Pancreas (tissue), 10 donors: Measurements from ENCODE around the gene S100A14. TPM values are rescaled to one million over a fixed set of nuclear protein-coding genes. Genes with fewer than 3 reads are reported as not detected.
"Not testable (repeated sequence)": the region's sequence is repeated elsewhere in the genome, so short reads cannot be mapped to it uniquely, and the experiment has no call there.

Experiments
- ATAC-seq, 4 donors: fragments of 200-7000 bp; cut with Tn5 transposase; one replicate each; pipeline versions ENCODE4 v1.8.0 to v1.9.1; 2020; ENCODE audit warnings: mild to moderate bottlenecking in 4 of 4, moderate library complexity in 4 of 4
- DNase-seq, 6 donors: peaks; one replicate each; pipeline ENCODE4 v3.0.0-alpha.2; 2020
- FAIRE-seq: peaks from 2 replicates; lab custom pipeline; 2012; peaks lifted over from hg19 to GRCh38; lab: Jason Lieb, UNC
- H3K27ac ChIP-seq, 4 donors: fragments of 200-600 bp; sonication (generic); 1 replicate in 3 of 4; 2 replicates in 1 of 4; pipeline versions ENCODE4 v1.5.0 to v1.8.0; 2020
- H3K27me3 ChIP-seq, 4 donors: fragments of 200-600 bp; one replicate each; pipeline ENCODE4 v1.8.0; 2021
- H3K36me3 ChIP-seq, 3 donors: fragments of 200-600 bp; sonication (generic) in 1 of 3; one replicate each; pipeline versions ENCODE4 v1.5.0 to v1.8.0; 2020 to 2021
- H3K4me1 ChIP-seq, 3 donors: fragments of 200-600 bp; one replicate each; pipeline ENCODE4 v1.8.0; 2021
- H3K4me3 ChIP-seq, 4 donors: fragments of 200-600 bp; sonication (generic) in 2 of 4; one replicate each; pipeline versions ENCODE4 v1.5.0 to v1.8.0; 2020 to 2021
- H3K9me3 ChIP-seq, 4 donors: fragments of 200-600 bp; one replicate each; pipeline ENCODE4 v1.8.0; 2021
- WGBS, 2 donors: extraction: QIAGEN DNeasy Blood & Tissue Kit; methylation state at CpG; one replicate each; pipeline ENCODE4 v1.1.7; 2013; 5-methylcytosine and 5-hydroxymethylcytosine counted together
- intact Hi-C, 3 donors: fragments of 100-400 bp; cut with DNase I; formaldehyde crosslinking; loops; one replicate each; pipeline versions ENCODE4 v1.11.1 to v1.14.2; 2022
- polyA plus RNA-seq, 2 donors: library from polyadenylated mRNA; stranded (reverse); fragments of 200-250 nt; gene quantifications; one replicate each; pipeline ENCODE4 v1.2.3, GENCODE V29; 2013
- total RNA-seq, 6 donors: library from RNA; stranded (reverse); fragmentation: NEBNext Ultra II Directional in 4 of 6; extraction: Animal tissue kit (Norgen Biotek cat#: 25700) in 4 of 6; gene quantifications; one replicate each; pipeline versions ENCODE4 v1.2.1 to v1.2.4, GENCODE V29; 2021 to 2023
- TF ChIP-seq, protein P1 (sequence below), 4 donors: fragments of 200-600 bp; sonication (generic) in 3 of 4; IDR thresholded peaks; one replicate each; pipeline versions ENCODE4 v1.5.0 to v1.8.0; 2021; ENCODE audit warnings: antibody characterized with exemption in 4 of 4
- donor health status: healthy with polysubstance abuse.
- donor health status: DM: no; HTN: no; CAD: no; lungs with moderate emphysema.
- donor health status: DM: no; HTN: no; CAD: no.
- donor health status: control.
- donor health status: control.
- donor health status: Bipolar disorder and iron deficiency.
- donor health status: DM: yes; HTN: yes; CAD: no.
- donor health status: DM: no; HTN: no; CAD: no.
- donor health status: DM: no; HTN: no; CAD: no.
- donor health status: DM: yes; HTN: yes; CAD: no.

The S100A14 gene
- total and polyA plus RNA-seq, 8 donors = 3.6 to 23.7 (median 13.0) TPM

- Histone ChIP-seq H3K36me3 (no peaks in the 10 kb centered on the region), H3K9me3 (no peaks in the 10 kb centered on the region), H3K27ac (no peak overlapping the region), H3K4me3 (no peak overlapping the region), H3K4me1 (no peaks in the 10 kb centered on the region), H3K27me3 (no peaks in the 10 kb centered on the region)
- intact Hi-C loops = loop anchor here in 1 of 3 donors (10.0 kb wide), 1 partner anchor 46 kb away; the partner anchor contains the start of genes S100A1 and S100A13
- ATAC-seq (no peak), FAIRE-seq (no peak), DNase-seq (no peak)
- 68 to 78% methylated on average over 3 of the region's 3 CpGs for WGBS, 2 donors
- TF ChIP-seq, protein P1, sequence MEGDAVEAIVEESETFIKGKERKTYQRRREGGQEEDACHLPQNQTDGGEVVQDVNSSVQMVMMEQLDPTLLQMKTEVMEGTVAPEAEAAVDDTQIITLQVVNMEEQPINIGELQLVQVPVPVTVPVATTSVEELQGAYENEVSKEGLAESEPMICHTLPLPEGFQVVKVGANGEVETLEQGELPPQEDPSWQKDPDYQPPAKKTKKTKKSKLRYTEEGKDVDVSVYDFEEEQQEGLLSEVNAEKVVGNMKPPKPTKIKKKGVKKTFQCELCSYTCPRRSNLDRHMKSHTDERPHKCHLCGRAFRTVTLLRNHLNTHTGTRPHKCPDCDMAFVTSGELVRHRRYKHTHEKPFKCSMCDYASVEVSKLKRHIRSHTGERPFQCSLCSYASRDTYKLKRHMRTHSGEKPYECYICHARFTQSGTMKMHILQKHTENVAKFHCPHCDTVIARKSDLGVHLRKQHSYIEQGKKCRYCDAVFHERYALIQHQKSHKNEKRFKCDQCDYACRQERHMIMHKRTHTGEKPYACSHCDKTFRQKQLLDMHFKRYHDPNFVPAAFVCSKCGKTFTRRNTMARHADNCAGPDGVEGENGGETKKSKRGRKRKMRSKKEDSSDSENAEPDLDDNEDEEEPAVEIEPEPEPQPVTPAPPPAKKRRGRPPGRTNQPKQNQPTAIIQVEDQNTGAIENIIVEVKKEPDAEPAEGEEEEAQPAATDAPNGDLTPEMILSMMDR (IDR thresholded peaks at IDR 0.05) = no peak
Observed at GRCh38 chr1:153578936-153579335, 37.2 kb downstream of the S100A14 start.

GRCh38 chr1:153578490-153578889 is 37.6 kb downstream of the S100A14 start:
- ATAC-seq (no peak), DNase-seq (no peak), FAIRE-seq (no peak)
- H3K27ac ChIP-seq = no peak overlapping the region
- no peaks in the 10 kb centered on the region for H3K36me3 ChIP-seq
- no peak overlapping the region for H3K4me3 ChIP-seq
- TF ChIP-seq, protein P1 (IDR thresholded peaks at IDR 0.05) = no peak
- H3K27me3 ChIP-seq = no peaks in the 10 kb centered on the region
- H3K4me1 ChIP-seq = no peaks in the 10 kb centered on the region
- H3K9me3 ChIP-seq = no peaks in the 10 kb centered on the region
- intact Hi-C loops = loop anchor here in 1 of 3 donors (10.0 kb wide), 1 partner anchor 46 kb away; the partner anchor contains the start of genes S100A1 and S100A13

DNA sequence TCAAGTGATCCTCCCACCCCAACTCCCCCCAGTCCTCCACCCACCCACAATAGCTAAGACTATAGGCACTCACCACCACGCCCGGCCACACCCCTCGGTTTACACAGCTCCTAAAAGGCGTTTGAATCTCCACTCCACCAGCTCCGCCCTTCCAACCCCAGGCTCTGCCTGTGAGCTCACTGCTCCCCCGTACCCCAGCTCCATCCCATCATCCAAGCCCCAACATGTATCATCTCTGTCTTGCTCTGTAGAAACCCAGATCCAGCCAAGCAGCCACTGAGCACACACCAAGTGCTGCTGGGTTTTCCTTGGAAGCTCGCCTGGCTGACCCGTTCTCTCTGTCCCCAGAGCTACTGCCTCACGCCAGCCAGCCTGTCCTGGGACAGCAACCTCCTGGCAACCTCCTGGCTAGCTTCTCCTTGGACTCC is 38.5 kb downstream of the S100A14 start:
- intact Hi-C loops = loop anchor here in 1 of 3 donors (10.0 kb wide), 1 partner anchor 47 kb away; the partner anchor contains the start of genes S100A1 and S100A13
- H3K4me1 ChIP-seq = no peaks in the 10 kb centered on the region
- ATAC-seq = no peak
- no peaks in the 10 kb centered on the region for H3K36me3 ChIP-seq
- TF ChIP-seq, protein P1 (IDR thresholded peaks at IDR 0.05) = no peak
- DNase-seq = no peak
- no peaks in the 10 kb centered on the region for H3K27me3 ChIP-seq
- no peak overlapping the region for H3K27ac ChIP-seq
- no peak for FAIRE-seq
- H3K4me3 ChIP-seq = no peak overlapping the region
- 47 to 63% methylated on average over 9 of the region's 9 CpGs for WGBS, 2 donors
- H3K9me3 ChIP-seq = no peaks in the 10 kb centered on the region

- 69 to 76% methylated on average over 4 of the region's 4 CpGs for WGBS, 2 donors
- intact Hi-C loops = loop anchor here in 1 of 3 donors (10.0 kb wide), 1 partner anchor 48 kb away; the partner anchor contains the start of genes S100A1 and S100A13
- no peaks in the 10 kb centered on the region for H3K4me1 ChIP-seq
- ATAC-seq = no peak
- H3K27me3 ChIP-seq = no peaks in the 10 kb centered on the region
- TF ChIP-seq, protein P1 (IDR thresholded peaks at IDR 0.05) = no peak
- no peak overlapping the region for H3K27ac ChIP-seq
- no peak overlapping the region for H3K4me3 ChIP-seq
- H3K36me3 ChIP-seq = no peaks in the 10 kb centered on the region
- H3K9me3 ChIP-seq = no peaks in the 10 kb centered on the region
- FAIRE-seq = no peak
- DNase-seq = no peak
Observed at GRCh38 chr1:153577138-153577537, 39.0 kb downstream of the S100A14 start.

DNA sequence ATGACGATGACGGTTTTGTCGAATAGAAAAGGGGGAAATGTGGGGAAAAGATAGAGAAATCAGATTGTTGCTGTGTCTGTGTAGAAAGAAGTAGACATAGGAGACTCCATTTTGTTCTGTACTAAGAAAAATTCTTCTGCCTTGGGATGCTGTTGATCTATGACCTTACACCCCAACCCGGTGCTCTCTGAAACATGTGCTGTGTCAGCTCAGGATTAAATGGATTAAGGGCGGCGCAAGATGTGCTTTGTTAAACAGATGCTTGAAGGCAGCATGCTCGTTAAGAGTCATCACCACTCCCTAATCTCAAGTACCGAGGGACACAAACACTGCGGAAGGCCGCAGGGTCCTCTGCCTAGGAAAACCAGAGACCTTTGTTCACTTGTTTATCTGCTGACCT is 40.6 kb downstream of the S100A14 start:
- not testable (repeated sequence) for DNase-seq, H3K4me3 ChIP-seq, H3K27me3 ChIP-seq, H3K36me3 ChIP-seq, H3K4me1 ChIP-seq, FAIRE-seq, ATAC-seq, H3K9me3 ChIP-seq, H3K27ac ChIP-seq
- 81 to 89% methylated on average over 9 to 10 of the region's 10 CpGs for WGBS, 2 donors
- intact Hi-C loops = loop anchor here in 1 of 3 donors (10.0 kb wide), 1 partner anchor 49 kb away; the partner anchor contains the start of genes S100A1 and S100A13

- H3K4me3 ChIP-seq, FAIRE-seq, H3K36me3 ChIP-seq, H3K27me3 ChIP-seq, ATAC-seq, H3K9me3 ChIP-seq, H3K27ac ChIP-seq, H3K4me1 ChIP-seq: not testable (repeated sequence)
- DNase-seq = peak in 1 of 6 donors; percentile 58
- 90 to 91% methylated on average over 26 to 35 of the region's 35 CpGs for WGBS, 2 donors
- intact Hi-C loops = loop anchor here in 1 of 3 donors (10.0 kb wide), 1 partner anchor 50 kb away; the partner anchor contains the start of genes S100A1 and S100A13
Observed at GRCh38 chr1:153575081-153575491, 41.0 kb downstream of the S100A14 start.
